ENCODE data around the gene VWA8.

The VWA8 gene

GRCh38 chr13:41764558-41764957, 196.4 kb downstream of the VWA8 start:
- no peak for TF ChIP-seq CTCF (IDR thresholded peaks at IDR 0.05; ENCODE audit: poor library complexity, severe bottlenecking)
- Histone ChIP-seq H3K4me3 (ENCODE audit: severe bottlenecking) (no peak overlapping the region), H3K9me3 (ENCODE audit: severe bottlenecking) (no peaks in the 10 kb centered on the region), H3K27ac (ENCODE audit: poor library complexity, severe bottlenecking) (no peak overlapping the region), H3K36me3 (ENCODE audit: low read depth) (peaks cover 9% of the 10 kb centered on the region), H3K27me3 (ENCODE audit: insufficient read depth, poor library complexity, severe bottlenecking) (no peaks in the 10 kb centered on the region), H3K4me1 (ENCODE audit: insufficient read depth, poor library complexity, severe bottlenecking) (no peaks in the 10 kb centered on the region)
- ATAC-seq (ENCODE audit: low read depth): no peak
- no peak for DNase-seq (ENCODE audit: low spot score)

- Histone ChIP-seq H3K4me3 (ENCODE audit: severe bottlenecking) (no peak overlapping the region), H3K9me3 (ENCODE audit: severe bottlenecking) (no peaks in the 10 kb centered on the region), H3K27me3 (ENCODE audit: insufficient read depth, poor library complexity, severe bottlenecking) (no peaks in the 10 kb centered on the region), H3K4me1 (ENCODE audit: insufficient read depth, poor library complexity, severe bottlenecking) (no peaks in the 10 kb centered on the region), H3K36me3 (ENCODE audit: low read depth) (peaks cover 12% of the 10 kb centered on the region), H3K27ac (ENCODE audit: poor library complexity, severe bottlenecking) (no peak overlapping the region)
- DNase-seq (ENCODE audit: low spot score): no peak
- ATAC-seq (ENCODE audit: low read depth): no peak
- TF ChIP-seq CTCF (IDR thresholded peaks at IDR 0.05; ENCODE audit: poor library complexity, severe bottlenecking): no peak
Measured at GRCh38 chr13:41763782-41764181, 197.1 kb downstream of the VWA8 start.

- H3K4me3 ChIP-seq (ENCODE audit: severe bottlenecking): no peak overlapping the region
Measured at GRCh38 chr13:41762796-41763195, 198.1 kb downstream of the VWA8 start.

GRCh38 chr13:41756198-41756880, 204.6 kb downstream of the VWA8 start:
- H3K36me3 ChIP-seq (ENCODE audit: low read depth): peaks cover 12% of the 10 kb centered on the region
- no peak for ATAC-seq (ENCODE audit: low read depth)
- no peaks in the 10 kb centered on the region for H3K9me3 ChIP-seq (ENCODE audit: severe bottlenecking)
- H3K4me1 ChIP-seq (ENCODE audit: insufficient read depth, poor library complexity, severe bottlenecking): no peaks in the 10 kb centered on the region
- no peak for TF ChIP-seq CTCF (IDR thresholded peaks at IDR 0.05; ENCODE audit: poor library complexity, severe bottlenecking)
- H3K4me3 ChIP-seq (ENCODE audit: severe bottlenecking): no peak overlapping the region
- DNase-seq (ENCODE audit: low spot score): no peak
- H3K27me3 ChIP-seq (ENCODE audit: insufficient read depth, poor library complexity, severe bottlenecking): no peaks in the 10 kb centered on the region
- H3K27ac ChIP-seq (ENCODE audit: poor library complexity, severe bottlenecking): no peak overlapping the region

More at GRCh38 chr13:41762796-41763195, 198.1 kb downstream of the VWA8 start:
- peaks cover 15% of the 10 kb centered on the region for H3K36me3 ChIP-seq (ENCODE audit: low read depth)
- ATAC-seq (ENCODE audit: low read depth) (no peak), DNase-seq (ENCODE audit: low spot score) (no peak)
- H3K27me3 ChIP-seq (ENCODE audit: insufficient read depth, poor library complexity, severe bottlenecking): no peaks in the 10 kb centered on the region
- no peak for TF ChIP-seq CTCF (IDR thresholded peaks at IDR 0.05; ENCODE audit: poor library complexity, severe bottlenecking)
- H3K4me1 ChIP-seq (ENCODE audit: insufficient read depth, poor library complexity, severe bottlenecking): no peaks in the 10 kb centered on the region
- no peaks in the 10 kb centered on the region for H3K9me3 ChIP-seq (ENCODE audit: severe bottlenecking)
- H3K27ac ChIP-seq (ENCODE audit: poor library complexity, severe bottlenecking): no peak overlapping the region

- no peaks in the 10 kb centered on the region for H3K9me3 ChIP-seq (ENCODE audit: severe bottlenecking)
- H3K4me3 ChIP-seq (ENCODE audit: severe bottlenecking): no peak overlapping the region
- no peaks in the 10 kb centered on the region for H3K27me3 ChIP-seq (ENCODE audit: insufficient read depth, poor library complexity, severe bottlenecking)
- H3K27ac ChIP-seq (ENCODE audit: poor library complexity, severe bottlenecking): no peak overlapping the region
- no peak for TF ChIP-seq CTCF (IDR thresholded peaks at IDR 0.05; ENCODE audit: poor library complexity, severe bottlenecking)
- no peak for DNase-seq (ENCODE audit: low spot score)
- no peak for ATAC-seq (ENCODE audit: low read depth)
- H3K36me3 ChIP-seq (ENCODE audit: low read depth): peaks cover 3% of the 10 kb centered on the region; the same call in 1 of the 2 replicates
- H3K4me1 ChIP-seq (ENCODE audit: insufficient read depth, poor library complexity, severe bottlenecking): no peaks in the 10 kb centered on the region
Measured at GRCh38 chr13:41751734-41752445, 209.0 kb downstream of the VWA8 start.
